PC-9 (cell line): ENCODE data around the gene USP33.

Experiments
- CTCF ChIP-seq: fragments of 200-600 bp; sonication (generic); conservative IDR thresholded peaks from 2 replicates; pipeline ENCODE4 v1.6.1; 2017; ENCODE audit warnings: mixed run types, antibody characterized with exemption, mild to moderate bottlenecking, moderate library complexity
- EZH2 ChIP-seq: fragments of 200-600 bp; sonication (generic); IDR thresholded peaks from 2 replicates; pipeline ENCODE4 v1.8.0; 2017; ENCODE audit warnings: antibody characterized with exemption, low read depth

GRCh38 chr1:77709727-77710126 lies 49.9 kb downstream of the USP33 start:
- TF ChIP-seq CTCF: no peak
- no peak for TF ChIP-seq EZH2
